GM23248 (cell line): ENCODE data around the gene CD151. TPM values are rescaled to one million over a fixed set of nuclear protein-coding genes. Genes with fewer than 3 reads are reported as not detected.

Experiments
- DNase-seq: peaks from one replicate; pipeline ENCODE4 v3.0.0-alpha.2; 2015
- H2AFZ ChIP-seq: fragments of 200-600 bp; sonication (generic); 2 replicates; pipeline ENCODE4 v1.6.1; 2016; ENCODE audit warnings: antibody characterized with exemption
- H3F3A ChIP-seq: fragments of 200-600 bp; sonication (generic); 2 replicates; pipeline ENCODE4 v1.6.1; 2016; ENCODE audit warnings: mild to moderate bottlenecking, antibody characterized with exemption, mixed run types; ENCODE audit not compliant: insufficient read depth
- H3K27ac ChIP-seq: fragments of 200-600 bp; sonication (generic); 2 replicates; pipeline ENCODE4 v1.5.1; 2016; ENCODE audit warnings: mild to moderate bottlenecking
- H3K27me3 ChIP-seq: fragments of 200-600 bp; sonication (generic); replicated peaks from 2 replicates; pipeline ENCODE4 v1.6.1; 2016; ENCODE audit warnings: mild to moderate bottlenecking; ENCODE audit not compliant: insufficient read depth
- H3K36me3 ChIP-seq: fragments of 200-600 bp; sonication (generic); 2 replicates; pipeline ENCODE4 v1.6.1; 2016; ENCODE audit warnings: low read depth, mild to moderate bottlenecking
- H3K4me1 ChIP-seq: fragments of 200-600 bp; sonication (generic); 2 replicates; pipeline ENCODE4 v1.6.1; 2016; ENCODE audit warnings: mild to moderate bottlenecking; ENCODE audit not compliant: insufficient read depth
- H3K4me2 ChIP-seq: fragments of 200-600 bp; sonication (generic); one replicate; pipeline ENCODE4 v1.6.1; 2016; ENCODE audit warnings: mild to moderate bottlenecking; ENCODE audit not compliant: unreplicated experiment
- H3K4me3 ChIP-seq: fragments of 200-600 bp; sonication (generic); 2 replicates; pipeline ENCODE4 v1.5.1; 2016; ENCODE audit warnings: mild to moderate bottlenecking
- H3K79me2 ChIP-seq: fragments of 200-600 bp; sonication (generic); 2 replicates; pipeline ENCODE4 v1.6.1; 2016; ENCODE audit warnings: mild to moderate bottlenecking; ENCODE audit not compliant: insufficient read depth
- H3K9ac ChIP-seq: fragments of 200-600 bp; sonication (generic); 2 replicates; pipeline ENCODE4 v1.6.1; 2016; ENCODE audit warnings: mild to moderate bottlenecking
- H3K9me2 ChIP-seq: fragments of 200-600 bp; sonication (generic); 2 replicates; pipeline ENCODE4 v1.6.1; 2016; ENCODE audit warnings: mixed run types, mild to moderate bottlenecking, moderate library complexity; ENCODE audit not compliant: insufficient read depth
- H3K9me3 ChIP-seq: fragments of 200-600 bp; sonication (generic); one replicate; pipeline ENCODE4 v1.6.1; 2017; ENCODE audit warnings: low read depth
- H4K20me1 ChIP-seq: fragments of 200-600 bp; sonication (generic); 2 replicates; pipeline ENCODE4 v1.6.0; 2016; ENCODE audit not compliant: insufficient read depth
- EZH2 ChIP-seq: fragments of 200-600 bp; sonication (generic); IDR thresholded peaks from 2 replicates; pipeline ENCODE4 v1.6.1; 2018; ENCODE audit warnings: antibody characterized with exemption, mild to moderate bottlenecking; ENCODE audit not compliant: insufficient read depth, poor library complexity, severe bottlenecking
- EZH2phosphoT487 ChIP-seq: fragments of 200-600 bp; sonication (generic); IDR thresholded peaks from 2 replicates; pipeline ENCODE4 v1.6.1; 2018; ENCODE audit warnings: antibody characterized with exemption, moderate library complexity, mild to moderate bottlenecking, low read depth; ENCODE audit not compliant: insufficient read depth
- WGBS, 2 experiments: methylation state at CpG; one replicate each; pipeline ENCODE4 v1.1.6; 2015 to 2017; ENCODE audit warnings: low lambda C conversion rate in 2 of 2, low coverage in 1 of 2; ENCODE audit errors: missing lambda C conversion rate in 2 of 2; 5-methylcytosine and 5-hydroxymethylcytosine counted together
- in situ Hi-C: fragments of 300-500 bp; cut with MboI; formaldehyde crosslinking; loops from 2 replicates; pipeline ENCODE4 v1.15.0; 2020
- polyA plus RNA-seq: library from polyadenylated mRNA; unstranded; fragments of >200 nt; fragmentation: Nextera tagmentation; extraction: Ambion mirVana; gene quantifications from 2 replicates; pipeline ENCODE4 v1.2.1, GENCODE V29; 2016
- small RNA-seq: library from RNA; depleted of rRNA; stranded (forward); fragments of <200 nt; gene quantifications from one replicate; pipeline ENCODE3, GENCODE V24; 2014; ENCODE audit warnings: low read depth, low replicate concordance
- total RNA-seq: library from RNA; depleted of rRNA; stranded (reverse); fragments of >200 nt; shearing (Covaris generic); gene quantifications from 2 replicates; pipeline ENCODE4 v1.2.3, GENCODE V29; 2014; rRNA removed

Gene CD151
- total and polyA plus RNA-seq, 2 experiments from 2014 or later: 796 to 1,651 TPM

DNA sequence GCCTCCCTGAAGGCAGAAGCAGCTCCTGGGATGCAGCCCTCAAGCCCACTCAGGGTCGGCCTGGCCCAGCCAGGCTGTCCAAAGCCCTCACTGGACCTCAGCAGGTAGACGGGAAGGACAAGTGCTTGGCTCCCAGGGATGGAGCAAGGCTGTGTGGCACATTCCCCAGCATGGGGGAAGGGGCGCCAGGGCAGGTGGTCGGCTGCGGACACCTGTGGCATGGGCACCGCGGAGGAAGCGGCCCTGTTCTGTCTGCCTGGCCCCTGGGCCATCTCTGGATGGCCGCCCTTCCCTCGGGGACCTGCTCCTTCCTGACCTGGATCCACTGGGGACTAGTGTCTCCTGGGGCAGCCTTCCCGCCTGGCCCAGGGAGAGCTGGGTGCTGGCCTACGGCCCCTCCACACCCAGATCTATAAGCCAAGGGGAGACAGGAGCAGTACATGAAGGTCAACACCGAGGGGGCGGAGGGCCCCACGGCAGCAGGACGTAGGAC, 51.9 kb downstream of the CD151 start:
- no peaks in the 10 kb centered on the region for H3K36me3 ChIP-seq
- H3K4me3 ChIP-seq: no peak overlapping the region
- no peaks in the 10 kb centered on the region for H3K9me2 ChIP-seq
- in situ Hi-C loops: no loop called here
- H3K4me2 ChIP-seq: no peak overlapping the region
- no peak overlapping the region for H2AFZ ChIP-seq
- no peak for DNase-seq
- H3K79me2 ChIP-seq: no peaks in the 10 kb centered on the region
- no peak overlapping the region for H3K9ac ChIP-seq
- H3K27ac ChIP-seq: no peak overlapping the region
- H4K20me1 ChIP-seq: no peaks in the 10 kb centered on the region
- H3K27me3 ChIP-seq: no peaks in the 10 kb centered on the region
- H3K4me1 ChIP-seq: no peaks in the 10 kb centered on the region
- no peaks in the 10 kb centered on the region for H3F3A ChIP-seq
- no peaks in the 10 kb centered on the region for H3K9me3 ChIP-seq
- no peak for TF ChIP-seq EZH2
- TF ChIP-seq EZH2phosphoT487: no peak
- WGBS, 2 experiments: 84 to 89% methylated on average over 16 of the region's 16 CpGs

GRCh38 chr11:886568-886967, 53.8 kb downstream of the CD151 start:
- no peaks in the 10 kb centered on the region for H3K27me3 ChIP-seq
- no peak overlapping the region for H2AFZ ChIP-seq
- WGBS, 2 experiments: 93 to 95% methylated on average over 17 of the region's 17 CpGs
- H3K27ac ChIP-seq: no peak overlapping the region
- H3K79me2 ChIP-seq: no peaks in the 10 kb centered on the region
- DNase-seq: no peak
- H3K4me3 ChIP-seq: no peak overlapping the region
- H3K4me2 ChIP-seq: no peak overlapping the region
- no peaks in the 10 kb centered on the region for H3F3A ChIP-seq
- in situ Hi-C loops: no loop called here
- H3K9me3 ChIP-seq: no peaks in the 10 kb centered on the region
- TF ChIP-seq EZH2: no peak
- TF ChIP-seq EZH2phosphoT487: no peak
- no peak overlapping the region for H3K9ac ChIP-seq
- no peaks in the 10 kb centered on the region for H4K20me1 ChIP-seq
- H3K4me1 ChIP-seq: no peaks in the 10 kb centered on the region
- H3K9me2 ChIP-seq: no peaks in the 10 kb centered on the region
- H3K36me3 ChIP-seq: no peaks in the 10 kb centered on the region

DNA sequence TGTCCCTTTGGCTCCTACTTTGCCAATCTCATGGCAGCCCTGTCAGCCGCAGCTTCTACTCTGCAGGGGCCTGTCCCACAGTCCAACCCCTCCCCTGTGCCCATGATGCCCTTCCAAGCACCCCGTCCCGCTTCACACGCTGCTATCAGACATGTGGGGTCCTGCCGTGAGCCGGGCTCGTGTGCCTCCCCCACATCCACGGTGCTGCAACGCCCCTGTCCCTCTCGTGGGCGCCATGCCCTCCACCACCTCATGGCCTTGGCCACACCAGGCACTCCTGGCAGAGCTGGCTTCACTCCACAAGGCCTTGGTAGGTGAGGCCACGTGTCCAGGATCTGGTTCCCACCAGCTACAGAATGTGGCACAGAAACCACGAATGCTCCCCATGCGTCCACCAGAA, 54.8 kb downstream of the CD151 start:
- WGBS, 2 experiments: 94 to 95% methylated on average over 14 of the region's 14 CpGs
- no peak overlapping the region for H3K9ac ChIP-seq
- no peaks in the 10 kb centered on the region for H3K79me2 ChIP-seq
- no peaks in the 10 kb centered on the region for H4K20me1 ChIP-seq
- H3K27ac ChIP-seq: no peak overlapping the region
- no peaks in the 10 kb centered on the region for H3K9me3 ChIP-seq
- H3K4me3 ChIP-seq: no peak overlapping the region
- in situ Hi-C loops: no loop called here
- H3K36me3 ChIP-seq: no peaks in the 10 kb centered on the region
- no peaks in the 10 kb centered on the region for H3F3A ChIP-seq
- H3K9me2 ChIP-seq: no peaks in the 10 kb centered on the region
- H3K4me1 ChIP-seq: no peaks in the 10 kb centered on the region
- H3K4me2 ChIP-seq: no peak overlapping the region
- no peak for TF ChIP-seq EZH2phosphoT487
- no peak for TF ChIP-seq EZH2
- no peak for DNase-seq
- no peaks in the 10 kb centered on the region for H3K27me3 ChIP-seq
- no peak overlapping the region for H2AFZ ChIP-seq

Small RNA genes lying within 50 kb of the gene (small RNA-seq; reads per million reads assigned to genes)
- gene SNORA52: not detected

Other genes starting within 250 kb of the CD151 start
- 3.7 and 11.8 TPM in 2 replicates for gene IRF7, start 217.0 kb upstream of the CD151 start, total RNA-seq
- gene IRF7, start 217.0 kb upstream of the CD151 start, polyA plus RNA-seq: 4.7 and 5.1 TPM in 2 replicates
- not detected in 2 replicates for gene CDHR5, start 208.0 kb upstream of the CD151 start, total RNA-seq
- gene CDHR5, start 208.0 kb upstream of the CD151 start, polyA plus RNA-seq: not detected in 2 replicates
- gene SCT, start 205.8 kb upstream of the CD151 start, total RNA-seq: not detected in 2 replicates
- not detected in 2 replicates for gene SCT, start 205.8 kb upstream of the CD151 start, polyA plus RNA-seq
- not detected in 2 replicates for gene DRD4, start 195.7 kb upstream of the CD151 start, total RNA-seq
- not detected in 2 replicates for gene DRD4, start 195.7 kb upstream of the CD151 start, polyA plus RNA-seq
- 31.6 and 38.5 TPM in 2 replicates for gene DEAF1, start 137.7 kb upstream of the CD151 start, total RNA-seq
- 31.7 and 35.0 TPM in 2 replicates for gene DEAF1, start 137.7 kb upstream of the CD151 start, polyA plus RNA-seq
- 27.0 and 37.3 TPM in 2 replicates for gene TMEM80, start 137.1 kb upstream of the CD151 start, total RNA-seq
- gene TMEM80, start 137.1 kb upstream of the CD151 start, polyA plus RNA-seq: 47.9 and 50.1 TPM in 2 replicates
- 58.3 and 59.7 TPM in 2 replicates for gene EPS8L2, start 126.7 kb upstream of the CD151 start, total RNA-seq
- gene EPS8L2, start 126.7 kb upstream of the CD151 start, polyA plus RNA-seq: 46.4 and 48.2 TPM in 2 replicates
- gene TALDO1, start 85.5 kb upstream of the CD151 start, total RNA-seq: 185 and 216 TPM in 2 replicates
- 313 and 318 TPM in 2 replicates for gene TALDO1, start 85.5 kb upstream of the CD151 start, polyA plus RNA-seq
- 38.3 and 45.0 TPM in 2 replicates for gene GATD1, start 55.5 kb upstream of the CD151 start, total RNA-seq
- gene GATD1, start 55.5 kb upstream of the CD151 start, polyA plus RNA-seq: 27.0 and 27.4 TPM in 2 replicates
- gene CEND1, start 42.9 kb upstream of the CD151 start, total RNA-seq: 2.1 and 2.8 TPM in 2 replicates
- gene CEND1, start 42.9 kb upstream of the CD151 start, polyA plus RNA-seq: 3.4 and 3.9 TPM in 2 replicates
- gene SLC25A22, start 34.7 kb upstream of the CD151 start, total RNA-seq: 10.5 and 13.9 TPM in 2 replicates
- 18.7 and 19.4 TPM in 2 replicates for gene SLC25A22, start 34.7 kb upstream of the CD151 start, polyA plus RNA-seq
- 4.2 and 6.4 TPM in 2 replicates for gene PIDD1, start 27.7 kb upstream of the CD151 start, total RNA-seq
- gene PIDD1, start 27.7 kb upstream of the CD151 start, polyA plus RNA-seq: 7.3 and 8.5 TPM in 2 replicates
- 162 and 263 TPM in 2 replicates for gene RPLP2, start 23.0 kb upstream of the CD151 start, total RNA-seq
- gene RPLP2, start 23.0 kb upstream of the CD151 start, polyA plus RNA-seq: 726 and 744 TPM in 2 replicates
- 35.2 and 38.7 TPM in 2 replicates for gene PNPLA2, start 14.0 kb upstream of the CD151 start, total RNA-seq
- 87.6 and 98.1 TPM in 2 replicates for gene PNPLA2, start 14.0 kb upstream of the CD151 start, polyA plus RNA-seq
- gene CRACR2B, start 5.0 kb upstream of the CD151 start, total RNA-seq: 0.38 and 2.3 TPM in 2 replicates
- 1.2 and 2.0 TPM in 2 replicates for gene CRACR2B, start 5.0 kb upstream of the CD151 start, polyA plus RNA-seq
- gene POLR2L, start 9.6 kb downstream of the CD151 start, total RNA-seq: 67.8 and 113 TPM in 2 replicates
- gene POLR2L, start 9.6 kb downstream of the CD151 start, polyA plus RNA-seq: 804 and 820 TPM in 2 replicates
- 340 and 393 TPM in 2 replicates for gene TSPAN4, start 9.9 kb downstream of the CD151 start, total RNA-seq
- gene TSPAN4, start 9.9 kb downstream of the CD151 start, polyA plus RNA-seq: 343 and 344 TPM in 2 replicates
- gene CHID1, start 77.9 kb downstream of the CD151 start, total RNA-seq: 72.3 and 91.9 TPM in 2 replicates
- 202 and 215 TPM in 2 replicates for gene CHID1, start 77.9 kb downstream of the CD151 start, polyA plus RNA-seq
- gene AP2A2, start 92.9 kb downstream of the CD151 start, total RNA-seq: 32.2 and 38.3 TPM in 2 replicates
- 27.5 and 31.1 TPM in 2 replicates for gene AP2A2, start 92.9 kb downstream of the CD151 start, polyA plus RNA-seq
- not detected in 2 replicates for gene MUC6, start 203.8 kb downstream of the CD151 start, total RNA-seq
- gene MUC6, start 203.8 kb downstream of the CD151 start, polyA plus RNA-seq: not detected in 2 replicates
- not detected in 2 replicates for gene MUC2, start 241.9 kb downstream of the CD151 start, total RNA-seq
- not detected in 2 replicates for gene MUC2, start 241.9 kb downstream of the CD151 start, polyA plus RNA-seq